H1 (cell line): ENCODE data around the gene ANP32A. TPM values are rescaled to one million over a fixed set of nuclear protein-coding genes. Genes with fewer than 3 reads are reported as not detected.

Experiments used
- HDAC2 ChIP-seq, 2 experiments: fragments of 300-600 bp in 1 of 2; sonication (generic) in 1 of 2; IDR thresholded peaks; 2 replicates each; pipeline ENCODE4 v1.6.1; 2011 to 2012; ENCODE audit warnings: low read depth in 2 of 2, low read length in 2 of 2, mild to moderate bottlenecking in 2 of 2, moderate library complexity in 2 of 2, borderline replicate concordance in 1 of 2, inconsistent platforms in 1 of 2
- PHF8 ChIP-seq: fragments of 200-600 bp; sonication (generic); conservative IDR thresholded peaks from 2 replicates; pipeline ENCODE4 v1.7.1; 2012; ENCODE audit warnings: low read depth, mild to moderate bottlenecking, inconsistent platforms, low read length, moderate library complexity
- POLR2A ChIP-seq, 2 experiments: IDR thresholded peaks; 1 replicate in 1 of 2; 2 replicates in 1 of 2; pipeline ENCODE4 v1.6.1; 2011; ENCODE audit warnings: low read depth in 2 of 2, low read length in 2 of 2, mild to moderate bottlenecking in 2 of 2; ENCODE audit errors: control extremely low read depth in 1 of 2
- SRF ChIP-seq: IDR thresholded peaks from 2 replicates; pipeline ENCODE4 v1.6.1; 2011; ENCODE audit warnings: mild to moderate bottlenecking, low read depth, low read length, moderate library complexity
- TCF12 ChIP-seq: IDR thresholded peaks from 2 replicates; pipeline ENCODE4 v1.6.1; 2011; ENCODE audit warnings: low read depth, mild to moderate bottlenecking, low read length
- polyA plus RNA-seq, 7 experiments: library from polyadenylated mRNA; depleted of rRNA in 3 of 7; stranded (reverse) in 5 of 7; unstranded in 2 of 7; fragments of >200 nt in 5 of 7; fragments of 200-250 nt in 2 of 7; gene quantifications; 1 replicate in 5 of 7; 2 replicates in 1 of 7; 4 replicates in 1 of 7; pipeline versions ENCODE4 v1.2.1 to v1.2.3, GENCODE V29; 2011 to 2013; ENCODE audit warnings: missing spikeins in 2 of 7, mixed read lengths in 2 of 7
- total RNA-seq: library from RNA; stranded (reverse); fragmentation: NEBNext Ultra II Directional; extraction: Animal tissue kit (Norgen Biotek cat#: 25700); gene quantifications from 2 replicates; pipeline ENCODE4 v1.2.1, GENCODE V29; 2021

The ANP32A gene
- total and polyA plus RNA-seq, 2 of the 8 experiments (the other 6 are each of a cell fraction or from before 2014, with no cell fraction given), result 70.8 to 295 TPM

- no peak for TF ChIP-seq HDAC2 (IDR thresholded peaks at IDR 0.05; ENCODE audit: borderline replicate concordance in 1 of 2, low read depth in 2 of 2, low read length in 2 of 2)
- TF ChIP-seq POLR2A (IDR thresholded peaks at IDR 0.05; ENCODE audit: control extremely low read depth in 1 of 2, low read depth in 2 of 2, low read length in 2 of 2), result no peak
- TF ChIP-seq SRF, result no peak
- no peak for TF ChIP-seq TCF12
- no peak for TF ChIP-seq PHF8
- TF ChIP-seq, all 59 proteins: peak for 0
These were observed 24.3 kb upstream of the ANP32A start (continued) for GRCh38 chr15:68844856-68845550.
